ENCODE data around the gene NUP88.

DNA sequence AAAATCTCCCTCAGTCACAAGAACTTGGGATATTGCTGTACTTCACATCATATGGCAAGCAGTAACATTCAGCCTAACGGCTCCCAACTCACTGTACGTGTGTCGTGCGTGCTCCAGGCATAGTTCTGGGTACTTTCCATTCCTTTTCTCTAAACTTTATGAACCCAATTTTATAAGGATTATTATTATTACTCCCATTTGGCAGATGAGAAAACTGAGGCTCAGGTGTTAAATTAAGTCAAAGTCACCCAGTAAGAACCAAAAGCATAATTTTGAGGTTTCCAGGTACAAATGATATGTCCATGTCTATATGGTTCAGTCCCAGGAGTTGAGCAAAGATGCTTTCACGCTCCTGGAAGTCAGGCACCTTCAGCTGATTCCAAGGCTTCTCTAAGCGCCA, 24.3 kb upstream of the NUP88 start:
- TF ChIP-seq, protein P1, sequence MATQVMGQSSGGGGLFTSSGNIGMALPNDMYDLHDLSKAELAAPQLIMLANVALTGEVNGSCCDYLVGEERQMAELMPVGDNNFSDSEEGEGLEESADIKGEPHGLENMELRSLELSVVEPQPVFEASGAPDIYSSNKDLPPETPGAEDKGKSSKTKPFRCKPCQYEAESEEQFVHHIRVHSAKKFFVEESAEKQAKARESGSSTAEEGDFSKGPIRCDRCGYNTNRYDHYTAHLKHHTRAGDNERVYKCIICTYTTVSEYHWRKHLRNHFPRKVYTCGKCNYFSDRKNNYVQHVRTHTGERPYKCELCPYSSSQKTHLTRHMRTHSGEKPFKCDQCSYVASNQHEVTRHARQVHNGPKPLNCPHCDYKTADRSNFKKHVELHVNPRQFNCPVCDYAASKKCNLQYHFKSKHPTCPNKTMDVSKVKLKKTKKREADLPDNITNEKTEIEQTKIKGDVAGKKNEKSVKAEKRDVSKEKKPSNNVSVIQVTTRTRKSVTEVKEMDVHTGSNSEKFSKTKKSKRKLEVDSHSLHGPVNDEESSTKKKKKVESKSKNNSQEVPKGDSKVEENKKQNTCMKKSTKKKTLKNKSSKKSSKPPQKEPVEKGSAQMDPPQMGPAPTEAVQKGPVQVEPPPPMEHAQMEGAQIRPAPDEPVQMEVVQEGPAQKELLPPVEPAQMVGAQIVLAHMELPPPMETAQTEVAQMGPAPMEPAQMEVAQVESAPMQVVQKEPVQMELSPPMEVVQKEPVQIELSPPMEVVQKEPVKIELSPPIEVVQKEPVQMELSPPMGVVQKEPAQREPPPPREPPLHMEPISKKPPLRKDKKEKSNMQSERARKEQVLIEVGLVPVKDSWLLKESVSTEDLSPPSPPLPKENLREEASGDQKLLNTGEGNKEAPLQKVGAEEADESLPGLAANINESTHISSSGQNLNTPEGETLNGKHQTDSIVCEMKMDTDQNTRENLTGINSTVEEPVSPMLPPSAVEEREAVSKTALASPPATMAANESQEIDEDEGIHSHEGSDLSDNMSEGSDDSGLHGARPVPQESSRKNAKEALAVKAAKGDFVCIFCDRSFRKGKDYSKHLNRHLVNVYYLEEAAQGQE (IDR thresholded peaks at IDR 0.05; ENCODE audit: low read depth) = no peak
- TF ChIP-seq, protein P2, sequence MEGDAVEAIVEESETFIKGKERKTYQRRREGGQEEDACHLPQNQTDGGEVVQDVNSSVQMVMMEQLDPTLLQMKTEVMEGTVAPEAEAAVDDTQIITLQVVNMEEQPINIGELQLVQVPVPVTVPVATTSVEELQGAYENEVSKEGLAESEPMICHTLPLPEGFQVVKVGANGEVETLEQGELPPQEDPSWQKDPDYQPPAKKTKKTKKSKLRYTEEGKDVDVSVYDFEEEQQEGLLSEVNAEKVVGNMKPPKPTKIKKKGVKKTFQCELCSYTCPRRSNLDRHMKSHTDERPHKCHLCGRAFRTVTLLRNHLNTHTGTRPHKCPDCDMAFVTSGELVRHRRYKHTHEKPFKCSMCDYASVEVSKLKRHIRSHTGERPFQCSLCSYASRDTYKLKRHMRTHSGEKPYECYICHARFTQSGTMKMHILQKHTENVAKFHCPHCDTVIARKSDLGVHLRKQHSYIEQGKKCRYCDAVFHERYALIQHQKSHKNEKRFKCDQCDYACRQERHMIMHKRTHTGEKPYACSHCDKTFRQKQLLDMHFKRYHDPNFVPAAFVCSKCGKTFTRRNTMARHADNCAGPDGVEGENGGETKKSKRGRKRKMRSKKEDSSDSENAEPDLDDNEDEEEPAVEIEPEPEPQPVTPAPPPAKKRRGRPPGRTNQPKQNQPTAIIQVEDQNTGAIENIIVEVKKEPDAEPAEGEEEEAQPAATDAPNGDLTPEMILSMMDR (IDR thresholded peaks at IDR 0.05 in 2 of 3, conservative IDR thresholded peaks at IDR 0.05 in 1 of 3; ENCODE audit: borderline replicate concordance in 1 of 3, insufficient read depth in 1 of 3, low read depth in 2 of 3, low read length in 2 of 3) = no peak
- TF ChIP-seq POLR2A (IDR thresholded peaks at IDR 0.05; ENCODE audit: borderline replicate concordance, extremely low read depth, insufficient read depth, insufficient read length) (no peak), YY1 (IDR thresholded peaks at IDR 0.05; ENCODE audit: extremely low read depth, insufficient replicate concordance, low read depth, low read length) (no peak), POLR2AphosphoS5 (IDR thresholded peaks at IDR 0.05; ENCODE audit: low read depth, low read length) (no peak), EZH2 (IDR thresholded peaks at IDR 0.05) (no peak), SIN3A (IDR thresholded peaks at IDR 0.05; ENCODE audit: low read depth) (no peak), ELF1 (IDR thresholded peaks at IDR 0.05; ENCODE audit: borderline replicate concordance, low read depth) (no peak), TCF7L2 (IDR thresholded peaks at IDR 0.05; ENCODE audit: borderline replicate concordance, extremely low read depth, insufficient read depth, insufficient read length) (no peak), EZH2phosphoT487 (IDR thresholded peaks at IDR 0.05; ENCODE audit: borderline replicate concordance) (no peak), SP1 (IDR thresholded peaks at IDR 0.05; ENCODE audit: low read depth) (no peak)
- TF ChIP-seq, protein P3, sequence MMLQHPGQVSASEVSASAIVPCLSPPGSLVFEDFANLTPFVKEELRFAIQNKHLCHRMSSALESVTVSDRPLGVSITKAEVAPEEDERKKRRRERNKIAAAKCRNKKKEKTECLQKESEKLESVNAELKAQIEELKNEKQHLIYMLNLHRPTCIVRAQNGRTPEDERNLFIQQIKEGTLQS (IDR thresholded peaks at IDR 0.05) = no peak
- TF ChIP-seq, protein P4, sequence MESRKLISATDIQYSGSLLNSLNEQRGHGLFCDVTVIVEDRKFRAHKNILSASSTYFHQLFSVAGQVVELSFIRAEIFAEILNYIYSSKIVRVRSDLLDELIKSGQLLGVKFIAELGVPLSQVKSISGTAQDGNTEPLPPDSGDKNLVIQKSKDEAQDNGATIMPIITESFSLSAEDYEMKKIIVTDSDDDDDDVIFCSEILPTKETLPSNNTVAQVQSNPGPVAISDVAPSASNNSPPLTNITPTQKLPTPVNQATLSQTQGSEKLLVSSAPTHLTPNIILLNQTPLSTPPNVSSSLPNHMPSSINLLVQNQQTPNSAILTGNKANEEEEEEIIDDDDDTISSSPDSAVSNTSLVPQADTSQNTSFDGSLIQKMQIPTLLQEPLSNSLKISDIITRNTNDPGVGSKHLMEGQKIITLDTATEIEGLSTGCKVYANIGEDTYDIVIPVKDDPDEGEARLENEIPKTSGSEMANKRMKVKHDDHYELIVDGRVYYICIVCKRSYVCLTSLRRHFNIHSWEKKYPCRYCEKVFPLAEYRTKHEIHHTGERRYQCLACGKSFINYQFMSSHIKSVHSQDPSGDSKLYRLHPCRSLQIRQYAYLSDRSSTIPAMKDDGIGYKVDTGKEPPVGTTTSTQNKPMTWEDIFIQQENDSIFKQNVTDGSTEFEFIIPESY (IDR thresholded peaks at IDR 0.05; ENCODE audit: extremely low read depth, insufficient replicate concordance, low read length) = no peak

All from HCT116 (cell line).